Measurements from ENCODE around the gene STX16. TPM values are rescaled to one million over a fixed set of nuclear protein-coding genes. Genes with fewer than 3 reads are reported as not detected.

STX16 gene
- total RNA-seq, 1 experiment from 2014 or later: 44.5 TPM

GRCh38 chr20:58622671-58623578 lies 28.2 kb upstream of the STX16 start:
- BruUV-seq (replicated peaks): no TSS peak
- DNase-seq (ENCODE audit: low spot score): no peak
- no peak overlapping the region for H3K27ac ChIP-seq (ENCODE audit: low read depth, low read length, poor library complexity, severe bottlenecking)
- ChIA-PET POLR2A (ENCODE audit: low non-redundant PET) (no interaction called here), CTCF (no interaction called here)
- H3K9me3 ChIP-seq (ENCODE audit: low read depth, low read length, poor library complexity, severe bottlenecking): no peaks in the 10 kb centered on the region
- no peaks in the 10 kb centered on the region for H3K27me3 ChIP-seq (replicated peaks; ENCODE audit: insufficient read depth, low read depth, low read length, poor library complexity)
- intact Hi-C loops (cut with micrococcal nuclease; ENCODE audit: unreplicated experiment): no loop called here
- TF ChIP-seq EZH2 (IDR thresholded peaks at IDR 0.05; ENCODE audit: borderline replicate concordance, low read depth, low read length, poor library complexity, severe bottlenecking) (no peak), CTCF (conservative IDR thresholded peaks at IDR 0.05; ENCODE audit: low read depth, low read length) (no peak)
- H3K4me3 ChIP-seq (ENCODE audit: low read depth, low read length, poor library complexity, severe bottlenecking): no peak overlapping the region
- no peaks in the 10 kb centered on the region for H3K36me3 ChIP-seq (ENCODE audit: insufficient read depth, low read length, poor library complexity, severe bottlenecking)
- H3K4me1 ChIP-seq (ENCODE audit: insufficient read depth, low read length, poor library complexity, severe bottlenecking): peaks cover 6% of the 10 kb centered on the region

- peak; percentile 78 for DNase-seq (ENCODE audit: low spot score)
- no peaks in the 10 kb centered on the region for H3K36me3 ChIP-seq (ENCODE audit: insufficient read depth, low read length, poor library complexity, severe bottlenecking)
- no peak overlapping the region for H3K4me3 ChIP-seq (ENCODE audit: low read depth, low read length, poor library complexity, severe bottlenecking)
- ChIA-PET POLR2A (ENCODE audit: low non-redundant PET) (interaction anchor here (0.6 kb wide), 1 partner anchor 283 kb away, joined by 3 read pairs; no protein-coding TSS in a partner anchor), CTCF (no interaction called here)
- H3K9me3 ChIP-seq (ENCODE audit: low read depth, low read length, poor library complexity, severe bottlenecking): no peaks in the 10 kb centered on the region
- TF ChIP-seq CTCF (conservative IDR thresholded peaks at IDR 0.05; ENCODE audit: low read depth, low read length) (no peak), EZH2 (IDR thresholded peaks at IDR 0.05; ENCODE audit: borderline replicate concordance, low read depth, low read length, poor library complexity, severe bottlenecking) (no peak)
- intact Hi-C loops (cut with micrococcal nuclease; ENCODE audit: unreplicated experiment): no loop called here
- H3K27me3 ChIP-seq (replicated peaks; ENCODE audit: insufficient read depth, low read depth, low read length, poor library complexity): no peaks in the 10 kb centered on the region
- H3K27ac ChIP-seq (ENCODE audit: low read depth, low read length, poor library complexity, severe bottlenecking): no peak overlapping the region
- BruUV-seq (replicated peaks): no TSS peak
- H3K4me1 ChIP-seq (ENCODE audit: insufficient read depth, low read length, poor library complexity, severe bottlenecking): peaks cover 6% of the 10 kb centered on the region
Measured at GRCh38 chr20:58623579-58624473, 27.3 kb upstream of the STX16 start.

GRCh38 chr20:58624687-58625086 lies 26.4 kb upstream of the STX16 start:
- H3K9me3 ChIP-seq (ENCODE audit: low read depth, low read length, poor library complexity, severe bottlenecking): no peaks in the 10 kb centered on the region
- BruUV-seq (replicated peaks): no TSS peak
- TF ChIP-seq EZH2 (IDR thresholded peaks at IDR 0.05; ENCODE audit: borderline replicate concordance, low read depth, low read length, poor library complexity, severe bottlenecking) (no peak), CTCF (conservative IDR thresholded peaks at IDR 0.05; ENCODE audit: low read depth, low read length) (no peak)
- H3K36me3 ChIP-seq (ENCODE audit: insufficient read depth, low read length, poor library complexity, severe bottlenecking): no peaks in the 10 kb centered on the region
- DNase-seq (ENCODE audit: low spot score): no peak
- intact Hi-C loops (cut with micrococcal nuclease; ENCODE audit: unreplicated experiment): no loop called here
- H3K27ac ChIP-seq (ENCODE audit: low read depth, low read length, poor library complexity, severe bottlenecking): no peak overlapping the region
- no peaks in the 10 kb centered on the region for H3K27me3 ChIP-seq (replicated peaks; ENCODE audit: insufficient read depth, low read depth, low read length, poor library complexity)
- H3K4me3 ChIP-seq (ENCODE audit: low read depth, low read length, poor library complexity, severe bottlenecking): no peak overlapping the region
- peaks cover 6% of the 10 kb centered on the region for H3K4me1 ChIP-seq (ENCODE audit: insufficient read depth, low read length, poor library complexity, severe bottlenecking)
- ChIA-PET CTCF (no interaction called here), POLR2A (ENCODE audit: low non-redundant PET) (no interaction called here)
